Esophagus (tissue), 2 donors: ENCODE measurements around the gene CDHR2. TPM values are rescaled to one million over a fixed set of nuclear protein-coding genes. Genes with fewer than 3 reads are reported as not detected.

Source experiments
- H3K27ac ChIP-seq, 2 donors: one replicate each; pipeline ENCODE4 v1.5.1; 2013; ENCODE audit warnings: low read depth in 2 of 2, mild to moderate bottlenecking in 2 of 2, inconsistent platforms in 1 of 2, low read length in 1 of 2, moderate library complexity in 1 of 2
- H3K27me3 ChIP-seq, 2 donors: one replicate each; pipeline ENCODE4 v1.6.1; 2013; ENCODE audit warnings: low read length in 2 of 2, control low read depth in 1 of 2, mild to moderate bottlenecking in 1 of 2; ENCODE audit not compliant: insufficient read depth in 2 of 2, control insufficient read depth in 1 of 2
- H3K36me3 ChIP-seq, 2 donors: one replicate each; pipeline ENCODE4 v1.6.1; 2013; ENCODE audit warnings: low read length in 1 of 2; ENCODE audit not compliant: control insufficient read depth in 2 of 2, insufficient read depth in 2 of 2
- H3K4me1 ChIP-seq, 2 donors: one replicate each; pipeline ENCODE4 v1.6.1; 2013; ENCODE audit warnings: low read length in 1 of 2; ENCODE audit not compliant: control insufficient read depth in 2 of 2, insufficient read depth in 2 of 2
- H3K4me3 ChIP-seq, 2 donors: one replicate each; pipeline ENCODE4 v1.5.1; 2013; ENCODE audit warnings: low read length in 2 of 2, mild to moderate bottlenecking in 2 of 2, low read depth in 1 of 2, moderate library complexity in 1 of 2
- H3K9me3 ChIP-seq, 2 donors: one replicate each; pipeline ENCODE4 v1.6.1; 2013; ENCODE audit warnings: mild to moderate bottlenecking in 2 of 2, low read depth in 1 of 2, low read length in 1 of 2, moderate library complexity in 1 of 2; ENCODE audit not compliant: control insufficient read depth in 2 of 2, insufficient read depth in 1 of 2
- whole genome bisulfite sequencing, 2 donors: extraction: QIAGEN DNeasy Blood & Tissue Kit; methylation state at CpG; one replicate each; pipeline ENCODE4 v1.1.7; 2013; 5-methylcytosine and 5-hydroxymethylcytosine counted together
- polyA plus RNA-seq, 2 donors: library from polyadenylated mRNA; stranded (reverse); fragments of 200-250 nt; gene quantifications; one replicate each; pipeline ENCODE4 v1.2.3, GENCODE V29; 2013
- donor health status: healthy with polysubstance abuse.
- donor health status: Bipolar disorder and iron deficiency.

CDHR2 gene, protein sequence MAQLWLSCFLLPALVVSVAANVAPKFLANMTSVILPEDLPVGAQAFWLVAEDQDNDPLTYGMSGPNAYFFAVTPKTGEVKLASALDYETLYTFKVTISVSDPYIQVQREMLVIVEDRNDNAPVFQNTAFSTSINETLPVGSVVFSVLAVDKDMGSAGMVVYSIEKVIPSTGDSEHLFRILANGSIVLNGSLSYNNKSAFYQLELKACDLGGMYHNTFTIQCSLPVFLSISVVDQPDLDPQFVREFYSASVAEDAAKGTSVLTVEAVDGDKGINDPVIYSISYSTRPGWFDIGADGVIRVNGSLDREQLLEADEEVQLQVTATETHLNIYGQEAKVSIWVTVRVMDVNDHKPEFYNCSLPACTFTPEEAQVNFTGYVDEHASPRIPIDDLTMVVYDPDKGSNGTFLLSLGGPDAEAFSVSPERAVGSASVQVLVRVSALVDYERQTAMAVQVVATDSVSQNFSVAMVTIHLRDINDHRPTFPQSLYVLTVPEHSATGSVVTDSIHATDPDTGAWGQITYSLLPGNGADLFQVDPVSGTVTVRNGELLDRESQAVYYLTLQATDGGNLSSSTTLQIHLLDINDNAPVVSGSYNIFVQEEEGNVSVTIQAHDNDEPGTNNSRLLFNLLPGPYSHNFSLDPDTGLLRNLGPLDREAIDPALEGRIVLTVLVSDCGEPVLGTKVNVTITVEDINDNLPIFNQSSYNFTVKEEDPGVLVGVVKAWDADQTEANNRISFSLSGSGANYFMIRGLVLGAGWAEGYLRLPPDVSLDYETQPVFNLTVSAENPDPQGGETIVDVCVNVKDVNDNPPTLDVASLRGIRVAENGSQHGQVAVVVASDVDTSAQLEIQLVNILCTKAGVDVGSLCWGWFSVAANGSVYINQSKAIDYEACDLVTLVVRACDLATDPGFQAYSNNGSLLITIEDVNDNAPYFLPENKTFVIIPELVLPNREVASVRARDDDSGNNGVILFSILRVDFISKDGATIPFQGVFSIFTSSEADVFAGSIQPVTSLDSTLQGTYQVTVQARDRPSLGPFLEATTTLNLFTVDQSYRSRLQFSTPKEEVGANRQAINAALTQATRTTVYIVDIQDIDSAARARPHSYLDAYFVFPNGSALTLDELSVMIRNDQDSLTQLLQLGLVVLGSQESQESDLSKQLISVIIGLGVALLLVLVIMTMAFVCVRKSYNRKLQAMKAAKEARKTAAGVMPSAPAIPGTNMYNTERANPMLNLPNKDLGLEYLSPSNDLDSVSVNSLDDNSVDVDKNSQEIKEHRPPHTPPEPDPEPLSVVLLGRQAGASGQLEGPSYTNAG (N-terminal part only)
- polyA plus RNA-seq: under 1 TPM; 0.01 to 0.08 TPM

DNA sequence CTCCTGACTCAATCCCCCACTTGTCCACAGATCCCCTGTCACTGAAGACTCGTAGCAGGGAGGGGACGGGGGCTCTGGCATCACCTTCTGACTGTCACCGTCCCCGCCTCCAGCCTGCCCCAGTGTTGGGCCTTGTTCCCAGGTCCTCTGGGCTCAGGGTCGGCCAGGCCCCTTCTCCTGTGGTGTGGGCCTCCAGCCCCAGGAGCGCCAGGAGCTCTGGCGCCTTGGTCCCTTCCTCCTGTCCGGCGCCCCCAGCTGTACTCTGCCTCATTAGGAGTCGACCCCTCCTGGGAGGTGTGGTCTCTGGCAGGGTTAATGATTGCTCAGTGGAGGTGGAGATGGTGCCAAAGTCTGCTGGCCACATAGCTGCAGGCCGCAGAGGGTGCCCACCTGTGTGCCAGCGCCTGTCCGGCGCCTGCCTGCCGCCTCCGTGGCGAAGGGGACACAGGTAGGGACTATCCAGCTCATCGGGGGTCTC is at the start of gene CDHR2:
Gene CDHR2, plus strand, starts transcription at position 376 of the 478 bp plus-strand sequence. CDS start 16,011 bp downstream, outside the sequence.
- H3K4me1 ChIP-seq: peaks cover 0 to 17% of the 10 kb centered on the region in 2 donors

DNA sequence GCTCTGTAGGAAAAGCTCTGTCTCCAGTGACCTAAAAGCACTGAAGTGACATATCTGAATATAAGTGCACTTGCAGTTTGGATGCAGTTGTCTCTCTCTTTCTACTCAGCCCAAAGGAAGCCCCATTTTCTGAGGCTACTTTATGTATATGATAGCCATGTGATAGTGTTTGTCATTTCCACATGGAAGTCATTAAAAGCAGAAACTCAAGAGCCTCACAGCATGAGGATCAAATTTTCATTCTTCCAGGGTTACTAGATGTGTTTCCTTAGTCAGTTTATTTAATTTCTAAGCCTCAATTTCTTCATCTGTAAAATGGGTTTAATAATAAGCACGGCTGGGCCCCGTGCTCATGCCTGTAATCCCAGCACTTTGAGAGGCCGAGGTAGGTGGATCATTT is 48.6 kb upstream of the CDHR2 start:
- Histone ChIP-seq H3K27me3 (no peaks in the 10 kb centered on the region), H3K27ac (no peak overlapping the region), H3K4me1 (no peaks in the 10 kb centered on the region), H3K36me3 (peaks cover 6 to 17% of the 10 kb centered on the region in 2 donors), H3K9me3 (no peaks in the 10 kb centered on the region), H3K4me3 (no peak overlapping the region)
- 96 to 97% methylated on average over 3 of the region's 3 CpGs for WGBS, 2 donors

More for the DNA sequence above, at the start of gene CDHR2:
- 73 to 81% methylated on average over 18 of the region's 18 CpGs for WGBS, 2 donors
- H3K36me3 ChIP-seq: no peaks in the 10 kb centered on the region
- no peak within 1 kb of the TSS for H3K27ac ChIP-seq
- no peaks in the 10 kb centered on the region for H3K9me3 ChIP-seq
- H3K27me3 ChIP-seq: no peaks in the 10 kb centered on the region
- H3K4me3 ChIP-seq: no peak within 1 kb of the TSS

DNA sequence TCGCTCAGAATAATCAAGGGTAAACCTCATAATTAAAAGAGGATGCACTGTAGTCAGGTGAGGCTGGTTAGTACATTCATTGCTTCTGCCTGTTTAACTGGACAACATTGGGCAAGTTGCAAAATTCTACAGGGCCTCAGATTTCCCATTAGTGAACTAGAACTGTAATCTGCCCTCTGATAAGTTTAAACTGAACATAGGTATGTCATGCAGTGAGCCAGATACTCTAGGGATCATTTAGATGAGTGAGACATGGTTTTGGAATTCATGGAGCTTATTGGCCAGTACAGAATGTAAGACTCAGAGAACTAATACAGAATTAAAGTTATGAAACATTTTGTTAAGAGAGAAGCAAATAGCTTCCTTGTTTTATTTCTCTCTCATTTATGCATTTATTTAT is 47.8 kb upstream of the CDHR2 start:
- Histone ChIP-seq H3K4me1 (no peaks in the 10 kb centered on the region), H3K4me3 (no peak overlapping the region), H3K27ac (no peak overlapping the region), H3K9me3 (no peaks in the 10 kb centered on the region), H3K27me3 (no peaks in the 10 kb centered on the region), H3K36me3 (peaks cover 6 to 16% of the 10 kb centered on the region in 2 donors)
- 93% methylated on average over 1 of the region's 1 CpG for WGBS, 2 donors

DNA sequence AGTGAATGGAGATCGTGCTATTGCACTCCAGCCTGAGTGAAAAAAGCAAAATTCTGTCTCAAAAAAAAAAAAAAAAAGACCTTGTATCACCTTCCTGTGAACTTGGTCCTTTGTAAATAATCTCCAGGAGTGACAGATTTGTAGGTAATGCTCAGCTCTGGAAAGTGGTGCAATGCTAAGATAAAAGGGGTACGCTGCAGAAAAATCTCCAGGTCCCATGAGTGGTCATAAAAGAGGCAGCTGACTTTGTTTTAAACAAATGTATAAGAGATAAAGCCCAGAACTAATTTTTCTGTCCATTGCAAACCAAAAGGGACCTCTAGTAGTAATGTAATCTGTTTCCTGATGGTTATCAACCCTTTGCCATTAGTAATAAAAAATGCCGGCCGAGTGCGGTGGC is 45.6 kb upstream of the CDHR2 start:
- H3K36me3 ChIP-seq: peaks cover 9 to 21% of the 10 kb centered on the region in 2 donors
- H3K4me3 ChIP-seq: no peak overlapping the region
- no peaks in the 10 kb centered on the region for H3K9me3 ChIP-seq
- H3K4me1 ChIP-seq: no peaks in the 10 kb centered on the region
- H3K27me3 ChIP-seq: no peaks in the 10 kb centered on the region
- no peak overlapping the region for H3K27ac ChIP-seq
- WGBS, 2 donors: 93 to 94% methylated on average over 5 of the region's 5 CpGs

DNA sequence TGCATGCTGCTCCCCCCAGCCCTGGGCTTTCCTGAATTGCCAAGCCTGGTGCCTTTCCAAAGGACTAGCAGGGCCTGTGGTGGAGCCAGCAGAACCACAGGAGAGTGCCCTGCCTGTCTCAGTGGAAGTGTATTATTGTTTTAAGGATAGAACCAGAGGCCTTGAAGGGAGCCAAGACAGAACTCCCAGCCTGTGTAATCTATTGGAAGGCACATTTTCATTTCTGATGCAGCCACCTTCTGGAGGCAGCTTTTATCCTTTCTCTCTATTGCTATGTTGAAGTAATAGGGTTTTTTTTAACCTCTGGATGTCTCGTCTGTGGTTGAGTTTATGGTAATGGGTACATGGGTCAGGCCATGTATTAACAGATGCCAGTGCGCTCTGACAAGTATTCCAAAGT is 41.2 kb upstream of the CDHR2 start:
- Histone ChIP-seq H3K36me3 (peaks cover 3 to 15% of the 10 kb centered on the region in 2 donors), H3K27me3 (no peaks in the 10 kb centered on the region), H3K9me3 (no peaks in the 10 kb centered on the region), H3K4me3 (no peak overlapping the region), H3K4me1 (no peaks in the 10 kb centered on the region), H3K27ac (no peak overlapping the region)
- 90% methylated on average over 2 of the region's 2 CpGs for WGBS, 2 donors

DNA sequence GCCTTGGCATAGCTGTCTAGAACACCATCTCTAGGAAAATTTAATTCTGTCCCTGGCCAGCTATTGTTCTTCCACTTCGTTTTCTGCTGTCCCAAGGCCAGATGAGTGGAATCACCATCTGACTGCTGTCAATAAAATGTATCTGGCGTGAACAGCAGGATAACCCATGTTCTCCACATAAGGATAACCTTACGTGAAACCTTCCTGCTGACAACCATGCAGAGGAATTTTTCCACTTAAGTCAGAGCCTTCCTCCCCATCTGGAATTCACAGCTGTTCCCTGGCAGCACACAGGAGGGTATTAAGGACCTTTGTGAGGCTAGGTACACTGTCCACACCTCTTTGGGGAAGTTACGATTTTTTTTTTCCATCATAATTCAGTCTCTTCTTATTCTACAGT is 40.5 kb upstream of the CDHR2 start:
- no peak overlapping the region for H3K4me3 ChIP-seq
- H3K36me3 ChIP-seq: peaks cover 3 to 15% of the 10 kb centered on the region in 2 donors
- no peaks in the 10 kb centered on the region for H3K4me1 ChIP-seq
- H3K9me3 ChIP-seq: no peaks in the 10 kb centered on the region
- no peaks in the 10 kb centered on the region for H3K27me3 ChIP-seq
- no peak overlapping the region for H3K27ac ChIP-seq
- whole genome bisulfite sequencing, 2 donors: 81 to 84% methylated on average over 4 of the region's 4 CpGs

DNA sequence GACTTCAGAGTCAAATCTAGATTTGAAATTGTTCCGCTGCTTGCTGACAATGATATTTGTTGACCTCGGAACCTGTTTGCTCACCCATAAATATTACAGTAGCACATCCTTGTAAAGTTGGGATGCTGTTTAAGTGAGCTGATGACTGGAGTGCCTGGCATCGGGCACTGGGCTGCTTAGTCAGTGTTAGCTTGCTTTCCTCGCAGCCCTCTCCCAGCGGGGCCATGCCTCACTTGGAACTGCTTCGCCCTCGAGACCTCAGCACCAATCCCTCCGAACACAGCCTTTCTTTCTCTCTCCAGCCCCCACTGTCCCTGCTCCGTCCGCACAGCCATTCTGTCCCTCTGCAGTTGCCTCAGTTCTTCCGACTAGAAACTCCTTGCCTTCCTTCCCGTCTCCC is 35.4 kb upstream of the CDHR2 start:
- Histone ChIP-seq H3K27me3 (no peaks in the 10 kb centered on the region), H3K4me3 (no peak overlapping the region), H3K4me1 (no peaks in the 10 kb centered on the region), H3K27ac (no peak overlapping the region), H3K36me3 (peaks cover 0 to 3% of the 10 kb centered on the region in 2 donors), H3K9me3 (no peaks in the 10 kb centered on the region)
- 89 to 90% methylated on average over 12 of the region's 12 CpGs for WGBS, 2 donors

DNA sequence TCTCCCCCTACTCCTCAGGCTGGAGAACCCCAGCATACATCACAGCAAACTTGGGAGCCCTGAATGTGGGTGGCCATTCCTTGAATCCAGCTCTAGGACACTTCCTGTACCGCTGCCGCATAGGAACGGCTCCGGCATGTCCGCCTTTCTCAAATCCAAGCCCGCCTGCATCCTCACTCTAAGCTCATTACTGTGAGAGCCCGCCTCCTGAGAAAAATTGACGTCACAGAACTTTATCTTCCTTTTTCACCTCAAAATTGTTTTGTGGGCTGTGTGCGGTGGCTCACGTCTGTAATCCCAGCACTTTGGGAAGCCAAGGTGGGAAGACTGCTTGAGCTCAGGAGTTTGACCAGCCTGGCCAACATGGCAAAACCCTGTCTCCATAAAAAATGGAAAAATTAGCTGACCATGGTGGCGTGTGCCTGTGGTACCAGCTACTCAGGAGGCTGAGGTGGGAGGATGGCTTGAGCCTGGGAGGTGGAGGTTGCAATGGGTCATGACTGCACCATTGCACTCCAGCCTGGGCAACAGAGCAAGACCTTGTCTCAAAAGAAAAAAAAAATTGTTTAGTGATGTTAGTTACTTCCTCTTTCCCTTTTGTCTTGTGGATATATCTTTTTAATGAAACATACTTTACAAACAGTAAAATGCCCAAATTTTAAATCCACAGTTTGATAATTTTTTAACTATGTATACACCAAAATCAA is 34.7 kb upstream of the CDHR2 start:
- Histone ChIP-seq H3K4me1 (no peaks in the 10 kb centered on the region), H3K36me3 (no peaks in the 10 kb centered on the region), H3K27me3 (no peaks in the 10 kb centered on the region), H3K9me3 (no peaks in the 10 kb centered on the region), H3K4me3 (no peak overlapping the region), H3K27ac (no peak overlapping the region)
- WGBS, 2 donors: 82 to 83% methylated on average over 11 of the region's 11 CpGs
